ENCODE results near the gene SYTL3.

- no peak for TF ChIP-seq CTCF (IDR thresholded peaks at IDR 0.05)
- TF ChIP-seq POLR2AphosphoS5 (IDR thresholded peaks at IDR 0.05), result no peak
- TF ChIP-seq POLR2A (IDR thresholded peaks at IDR 0.05), result no peak
- TF ChIP-seq EP300 (IDR thresholded peaks at IDR 0.05; ENCODE audit: low read depth), result no peak
Observed at GRCh38 chr6:158758451-158758860, 108.6 kb downstream of the SYTL3 start.
